Pancreas (tissue), 10 donors: ENCODE measurements around the gene ZNF239. TPM values are rescaled to one million over a fixed set of nuclear protein-coding genes. Genes with fewer than 3 reads are reported as not detected.

Experiments used
- ATAC-seq, 4 donors: fragments of 200-7000 bp; cut with Tn5 transposase; one replicate each; pipeline versions ENCODE4 v1.8.0 to v1.9.1; 2020; ENCODE audit warnings: mild to moderate bottlenecking in 4 of 4, moderate library complexity in 4 of 4
- DNase-seq, 6 donors: peaks; one replicate each; pipeline ENCODE4 v3.0.0-alpha.2; 2020
- FAIRE-seq: peaks from 2 replicates; lab custom pipeline; 2012; peaks lifted over from hg19 to GRCh38; lab: Jason Lieb, UNC
- H3K27ac ChIP-seq, 4 donors: fragments of 200-600 bp; sonication (generic); 1 replicate in 3 of 4; 2 replicates in 1 of 4; pipeline versions ENCODE4 v1.5.0 to v1.8.0; 2020
- H3K27me3 ChIP-seq, 4 donors: fragments of 200-600 bp; one replicate each; pipeline ENCODE4 v1.8.0; 2021
- H3K36me3 ChIP-seq, 3 donors: fragments of 200-600 bp; sonication (generic) in 1 of 3; one replicate each; pipeline versions ENCODE4 v1.5.0 to v1.8.0; 2020 to 2021
- H3K4me1 ChIP-seq, 3 donors: fragments of 200-600 bp; one replicate each; pipeline ENCODE4 v1.8.0; 2021
- H3K4me3 ChIP-seq, 4 donors: fragments of 200-600 bp; sonication (generic) in 2 of 4; one replicate each; pipeline versions ENCODE4 v1.5.0 to v1.8.0; 2020 to 2021
- H3K9me3 ChIP-seq, 4 donors: fragments of 200-600 bp; one replicate each; pipeline ENCODE4 v1.8.0; 2021
- CTCF ChIP-seq, 4 donors: fragments of 200-600 bp; sonication (generic) in 3 of 4; IDR thresholded peaks; one replicate each; pipeline versions ENCODE4 v1.5.0 to v1.8.0; 2021; ENCODE audit warnings: antibody characterized with exemption in 4 of 4
- WGBS, 2 donors: extraction: QIAGEN DNeasy Blood & Tissue Kit; methylation state at CpG; one replicate each; pipeline ENCODE4 v1.1.7; 2013; 5-methylcytosine and 5-hydroxymethylcytosine counted together
- intact Hi-C, 3 donors: fragments of 100-400 bp; cut with DNase I; formaldehyde crosslinking; loops; one replicate each; pipeline versions ENCODE4 v1.11.1 to v1.14.2; 2022
- polyA plus RNA-seq, 2 donors: library from polyadenylated mRNA; stranded (reverse); fragments of 200-250 nt; gene quantifications; one replicate each; pipeline ENCODE4 v1.2.3, GENCODE V29; 2013
- total RNA-seq, 6 donors: library from RNA; stranded (reverse); fragmentation: NEBNext Ultra II Directional in 4 of 6; extraction: Animal tissue kit (Norgen Biotek cat#: 25700) in 4 of 6; gene quantifications; one replicate each; pipeline versions ENCODE4 v1.2.1 to v1.2.4, GENCODE V29; 2021 to 2023
- donor health status: healthy with polysubstance abuse.
- donor health status: DM: no; HTN: no; CAD: no; lungs with moderate emphysema.
- donor health status: DM: no; HTN: no; CAD: no.
- donor health status: control.
- donor health status: control.
- donor health status: Bipolar disorder and iron deficiency.
- donor health status: DM: yes; HTN: yes; CAD: no.
- donor health status: DM: no; HTN: no; CAD: no.
- donor health status: DM: no; HTN: no; CAD: no.
- donor health status: DM: yes; HTN: yes; CAD: no.

Gene ZNF239
- total and polyA plus RNA-seq, 8 donors = 1.2 to 5.1 (median 3.1) TPM

- DNase-seq (no peak), ATAC-seq (no peak), FAIRE-seq (no peak)
- H3K9me3 ChIP-seq = no peaks in the 10 kb centered on the region
- intact Hi-C loops = no loop called here
- H3K4me1 ChIP-seq = no peaks in the 10 kb centered on the region
- WGBS, 2 donors = 40 to 53% methylated on average over 1 of the region's 1 CpG
- H3K4me3 ChIP-seq = no peak overlapping the region
- no peaks in the 10 kb centered on the region for H3K36me3 ChIP-seq
- TF ChIP-seq CTCF (IDR thresholded peaks at IDR 0.05) = no peak
- no peak overlapping the region for H3K27ac ChIP-seq
- H3K27me3 ChIP-seq = no peaks in the 10 kb centered on the region
These were observed 49.8 kb downstream of the ZNF239 start for GRCh38 chr10:43524434-43525247.

Other genes starting within 250 kb of the ZNF239 start
- gene FXYD4, start 203.0 kb downstream of the ZNF239 start, total RNA-seq = under 1 TPM in 1 of 6 donors, not detected in 5; 0.31 TPM
- under 1 TPM in 1 of 2 donors, not detected in 1; 0.28 TPM for gene FXYD4, start 203.0 kb downstream of the ZNF239 start, polyA plus RNA-seq
- 100 to 1,000 TPM in 1 of 6 donors, 10 to 100 TPM in 5; 51.9 to 103 (median 84.5) TPM for gene HNRNPF, start 165.4 kb downstream of the ZNF239 start, total RNA-seq
- gene HNRNPF, start 165.4 kb downstream of the ZNF239 start, polyA plus RNA-seq = 10 to 100 TPM; 26.5 to 56.8 TPM
- gene ZNF487, start 137.5 kb downstream of the ZNF239 start, total RNA-seq = 1 to 10 TPM in 5 of 6 donors, under 1 TPM in 1; 0.85 to 3.0 (median 1.7) TPM
- 1 to 10 TPM; 2.2 to 5.0 TPM for gene ZNF487, start 137.5 kb downstream of the ZNF239 start, polyA plus RNA-seq
- gene ZNF485, start 31.8 kb upstream of the ZNF239 start, total RNA-seq = 1 to 10 TPM; 3.5 to 5.7 (median 4.3) TPM
- gene ZNF485, start 31.8 kb upstream of the ZNF239 start, polyA plus RNA-seq = 1 to 10 TPM; 2.8 to 3.3 TPM
- 10 to 100 TPM; 14.8 to 24.5 (median 19.5) TPM for gene ZNF32, start 74.3 kb upstream of the ZNF239 start, total RNA-seq
- gene ZNF32, start 74.3 kb upstream of the ZNF239 start, polyA plus RNA-seq = 10 to 100 TPM; 46.1 to 56.3 TPM